ENCODE measurements around the gene PTPRM. TPM values are rescaled to one million over a fixed set of nuclear protein-coding genes. Genes with fewer than 3 reads are reported as not detected.

The PTPRM gene
- total RNA-seq, 1 experiment from 2014 or later, result 14.5 TPM

DNA sequence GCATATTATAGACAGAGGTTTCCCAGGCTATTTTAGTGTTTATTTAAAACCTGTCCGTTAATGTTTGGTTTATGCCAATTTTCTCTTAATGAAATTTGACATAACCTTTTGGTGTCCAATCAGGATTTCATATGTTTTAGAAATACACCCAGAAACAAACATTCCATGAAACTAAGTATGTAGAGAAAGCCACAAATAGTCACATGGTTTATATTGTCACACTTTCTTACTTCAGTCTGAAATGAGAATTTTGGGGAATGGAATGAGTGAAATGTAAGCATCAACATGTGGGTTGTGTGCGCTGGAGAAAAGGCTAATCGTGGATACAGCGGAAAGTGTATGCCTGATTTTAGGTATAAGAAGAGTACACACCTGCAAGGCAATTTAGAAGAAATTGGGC, 765.2 kb downstream of the PTPRM start:
- Histone ChIP-seq H3K79me2 (ENCODE audit: insufficient read depth, low read length) (no peaks in the 10 kb centered on the region), H3K27me3 (ENCODE audit: insufficient read depth, low read length) (no peaks in the 10 kb centered on the region; the same call in 1 of the 2 replicates), H3K4me1 (ENCODE audit: control insufficient read depth in 1 of 2, insufficient read depth in 2 of 2, low read length in 2 of 2) (no peaks in the 10 kb centered on the region; a peak in 1 of 4 replicates), H3K9ac (ENCODE audit: low read length) (no peak overlapping the region), H3K36me3 (ENCODE audit: control insufficient read depth in 1 of 2, insufficient read depth in 2 of 2, low read length in 2 of 2) (no peaks in the 10 kb centered on the region), H3K27ac (ENCODE audit: low read depth, low read length) (no peak overlapping the region), H4K20me1 (ENCODE audit: insufficient read depth) (no peaks in the 10 kb centered on the region), H3K4me2 (ENCODE audit: low read length) (no peak overlapping the region), H3K9me3 (ENCODE audit: control insufficient read depth in 1 of 2, insufficient read depth in 1 of 2, low read depth in 1 of 2, low read length in 2 of 2) (no peaks in the 10 kb centered on the region), H2AFZ (ENCODE audit: low read depth, low read length, poor library complexity, severe bottlenecking) (no peak overlapping the region), H3K9me2 (ENCODE audit: insufficient read depth) (no peaks in the 10 kb centered on the region), H3K4me3 (replicated peaks in 1 of 2; ENCODE audit: low read depth in 1 of 2, low read length in 2 of 2) (no peak overlapping the region)
- TF ChIP-seq EZH2 (IDR thresholded peaks at IDR 0.05), result no peak
- TF ChIP-seq POLR2AphosphoS5 (IDR thresholded peaks at IDR 0.05; ENCODE audit: low read depth, low read length), result no peak
- no peak for TF ChIP-seq RAD21 (IDR thresholded peaks at IDR 0.05; ENCODE audit: low read depth)
- TF ChIP-seq POLR2A (IDR thresholded peaks at IDR 0.05; ENCODE audit: borderline replicate concordance, extremely low read depth, insufficient read depth, insufficient read length), result no peak
- TF ChIP-seq, protein P1, sequence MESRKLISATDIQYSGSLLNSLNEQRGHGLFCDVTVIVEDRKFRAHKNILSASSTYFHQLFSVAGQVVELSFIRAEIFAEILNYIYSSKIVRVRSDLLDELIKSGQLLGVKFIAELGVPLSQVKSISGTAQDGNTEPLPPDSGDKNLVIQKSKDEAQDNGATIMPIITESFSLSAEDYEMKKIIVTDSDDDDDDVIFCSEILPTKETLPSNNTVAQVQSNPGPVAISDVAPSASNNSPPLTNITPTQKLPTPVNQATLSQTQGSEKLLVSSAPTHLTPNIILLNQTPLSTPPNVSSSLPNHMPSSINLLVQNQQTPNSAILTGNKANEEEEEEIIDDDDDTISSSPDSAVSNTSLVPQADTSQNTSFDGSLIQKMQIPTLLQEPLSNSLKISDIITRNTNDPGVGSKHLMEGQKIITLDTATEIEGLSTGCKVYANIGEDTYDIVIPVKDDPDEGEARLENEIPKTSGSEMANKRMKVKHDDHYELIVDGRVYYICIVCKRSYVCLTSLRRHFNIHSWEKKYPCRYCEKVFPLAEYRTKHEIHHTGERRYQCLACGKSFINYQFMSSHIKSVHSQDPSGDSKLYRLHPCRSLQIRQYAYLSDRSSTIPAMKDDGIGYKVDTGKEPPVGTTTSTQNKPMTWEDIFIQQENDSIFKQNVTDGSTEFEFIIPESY (IDR thresholded peaks at IDR 0.05; ENCODE audit: extremely low read depth, insufficient replicate concordance, low read length), result no peak
- TF ChIP-seq, protein P2, sequence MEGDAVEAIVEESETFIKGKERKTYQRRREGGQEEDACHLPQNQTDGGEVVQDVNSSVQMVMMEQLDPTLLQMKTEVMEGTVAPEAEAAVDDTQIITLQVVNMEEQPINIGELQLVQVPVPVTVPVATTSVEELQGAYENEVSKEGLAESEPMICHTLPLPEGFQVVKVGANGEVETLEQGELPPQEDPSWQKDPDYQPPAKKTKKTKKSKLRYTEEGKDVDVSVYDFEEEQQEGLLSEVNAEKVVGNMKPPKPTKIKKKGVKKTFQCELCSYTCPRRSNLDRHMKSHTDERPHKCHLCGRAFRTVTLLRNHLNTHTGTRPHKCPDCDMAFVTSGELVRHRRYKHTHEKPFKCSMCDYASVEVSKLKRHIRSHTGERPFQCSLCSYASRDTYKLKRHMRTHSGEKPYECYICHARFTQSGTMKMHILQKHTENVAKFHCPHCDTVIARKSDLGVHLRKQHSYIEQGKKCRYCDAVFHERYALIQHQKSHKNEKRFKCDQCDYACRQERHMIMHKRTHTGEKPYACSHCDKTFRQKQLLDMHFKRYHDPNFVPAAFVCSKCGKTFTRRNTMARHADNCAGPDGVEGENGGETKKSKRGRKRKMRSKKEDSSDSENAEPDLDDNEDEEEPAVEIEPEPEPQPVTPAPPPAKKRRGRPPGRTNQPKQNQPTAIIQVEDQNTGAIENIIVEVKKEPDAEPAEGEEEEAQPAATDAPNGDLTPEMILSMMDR (IDR thresholded peaks at IDR 0.05 in 2 of 3, conservative IDR thresholded peaks at IDR 0.05 in 1 of 3; ENCODE audit: borderline replicate concordance in 1 of 3, insufficient read depth in 1 of 3, low read depth in 2 of 3, low read length in 2 of 3), result no peak
- TF ChIP-seq CBX3 (IDR thresholded peaks at IDR 0.05; ENCODE audit: low read depth), result no peak
- TF ChIP-seq FOSL1 (IDR thresholded peaks at IDR 0.05; ENCODE audit: low read depth), result no peak
- no peak for TF ChIP-seq ELF1 (IDR thresholded peaks at IDR 0.05; ENCODE audit: borderline replicate concordance, low read depth)
- TF ChIP-seq EGR1 (IDR thresholded peaks at IDR 0.05; ENCODE audit: low read depth), result no peak
- TF ChIP-seq TCF7L2 (IDR thresholded peaks at IDR 0.05; ENCODE audit: borderline replicate concordance, extremely low read depth, insufficient read depth, insufficient read length), result no peak
- ChIA-PET RAD21 (ENCODE audit: low non-redundant PET in 1 of 2, low total read pairs in 2 of 2, uncharacterized antibody in 2 of 2, unreplicated experiment in 2 of 2) (no interaction called here), CTCF (no interaction called here), POLR2A (no interaction called here)
- no TSS peak for BruUV-seq (replicated peaks)
- DNase-seq (ENCODE audit: low read depth, low spot score) (no peak), ATAC-seq (no peak)
- intact Hi-C loops (cut with micrococcal nuclease), result no loop called here

All from HCT116 (cell line).